PC-9 (cell line): ENCODE data around the gene PTPN21.

ENCODE experiments used
- EZH2 ChIP-seq: fragments of 200-600 bp; sonication (generic); IDR thresholded peaks from 2 replicates; pipeline ENCODE4 v1.8.0; 2017; ENCODE audit warnings: antibody characterized with exemption, low read depth
- TF ChIP-seq, protein P1 (sequence below): fragments of 200-600 bp; sonication (generic); conservative IDR thresholded peaks from 2 replicates; pipeline ENCODE4 v1.6.1; 2017; ENCODE audit warnings: mixed run types, antibody characterized with exemption, mild to moderate bottlenecking, moderate library complexity

DNA sequence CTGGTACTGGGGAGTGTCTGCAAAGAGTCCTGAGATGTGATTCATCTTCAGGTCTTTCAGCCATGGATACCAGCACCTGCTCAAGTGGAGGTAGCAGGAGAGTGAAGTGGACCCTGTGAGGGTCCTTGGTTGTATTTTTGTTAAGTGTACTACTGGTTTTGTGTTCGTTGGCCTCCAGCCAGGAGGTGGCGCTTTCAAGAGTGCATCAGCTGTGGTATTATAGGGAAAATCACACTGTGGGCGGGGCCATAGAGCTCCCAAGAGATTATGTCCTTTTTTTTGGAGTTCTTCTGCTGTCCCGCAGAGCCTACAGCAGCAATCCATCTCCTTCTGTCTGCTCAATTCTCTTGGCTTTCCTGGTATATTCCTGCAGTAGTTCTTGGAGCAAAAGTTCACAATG lies 102.6 kb downstream of the PTPN21 start:
- no peak for TF ChIP-seq EZH2
- TF ChIP-seq, protein P1, sequence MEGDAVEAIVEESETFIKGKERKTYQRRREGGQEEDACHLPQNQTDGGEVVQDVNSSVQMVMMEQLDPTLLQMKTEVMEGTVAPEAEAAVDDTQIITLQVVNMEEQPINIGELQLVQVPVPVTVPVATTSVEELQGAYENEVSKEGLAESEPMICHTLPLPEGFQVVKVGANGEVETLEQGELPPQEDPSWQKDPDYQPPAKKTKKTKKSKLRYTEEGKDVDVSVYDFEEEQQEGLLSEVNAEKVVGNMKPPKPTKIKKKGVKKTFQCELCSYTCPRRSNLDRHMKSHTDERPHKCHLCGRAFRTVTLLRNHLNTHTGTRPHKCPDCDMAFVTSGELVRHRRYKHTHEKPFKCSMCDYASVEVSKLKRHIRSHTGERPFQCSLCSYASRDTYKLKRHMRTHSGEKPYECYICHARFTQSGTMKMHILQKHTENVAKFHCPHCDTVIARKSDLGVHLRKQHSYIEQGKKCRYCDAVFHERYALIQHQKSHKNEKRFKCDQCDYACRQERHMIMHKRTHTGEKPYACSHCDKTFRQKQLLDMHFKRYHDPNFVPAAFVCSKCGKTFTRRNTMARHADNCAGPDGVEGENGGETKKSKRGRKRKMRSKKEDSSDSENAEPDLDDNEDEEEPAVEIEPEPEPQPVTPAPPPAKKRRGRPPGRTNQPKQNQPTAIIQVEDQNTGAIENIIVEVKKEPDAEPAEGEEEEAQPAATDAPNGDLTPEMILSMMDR, result no peak
